Colon (tissue), 2 donors: ENCODE measurements around the gene HOXB3.
"Not testable (repeated sequence)": the region's sequence is repeated elsewhere in the genome, so short reads cannot be mapped to it uniquely, and the experiment has no call there.

ENCODE experiments used
- FAIRE-seq: peaks from 2 replicates; lab custom pipeline; 2012; peaks lifted over from hg19 to GRCh38; lab: Jason Lieb, UNC
- donor health status: control.
- donor health status: control.

The HOXB3 gene

DNA sequence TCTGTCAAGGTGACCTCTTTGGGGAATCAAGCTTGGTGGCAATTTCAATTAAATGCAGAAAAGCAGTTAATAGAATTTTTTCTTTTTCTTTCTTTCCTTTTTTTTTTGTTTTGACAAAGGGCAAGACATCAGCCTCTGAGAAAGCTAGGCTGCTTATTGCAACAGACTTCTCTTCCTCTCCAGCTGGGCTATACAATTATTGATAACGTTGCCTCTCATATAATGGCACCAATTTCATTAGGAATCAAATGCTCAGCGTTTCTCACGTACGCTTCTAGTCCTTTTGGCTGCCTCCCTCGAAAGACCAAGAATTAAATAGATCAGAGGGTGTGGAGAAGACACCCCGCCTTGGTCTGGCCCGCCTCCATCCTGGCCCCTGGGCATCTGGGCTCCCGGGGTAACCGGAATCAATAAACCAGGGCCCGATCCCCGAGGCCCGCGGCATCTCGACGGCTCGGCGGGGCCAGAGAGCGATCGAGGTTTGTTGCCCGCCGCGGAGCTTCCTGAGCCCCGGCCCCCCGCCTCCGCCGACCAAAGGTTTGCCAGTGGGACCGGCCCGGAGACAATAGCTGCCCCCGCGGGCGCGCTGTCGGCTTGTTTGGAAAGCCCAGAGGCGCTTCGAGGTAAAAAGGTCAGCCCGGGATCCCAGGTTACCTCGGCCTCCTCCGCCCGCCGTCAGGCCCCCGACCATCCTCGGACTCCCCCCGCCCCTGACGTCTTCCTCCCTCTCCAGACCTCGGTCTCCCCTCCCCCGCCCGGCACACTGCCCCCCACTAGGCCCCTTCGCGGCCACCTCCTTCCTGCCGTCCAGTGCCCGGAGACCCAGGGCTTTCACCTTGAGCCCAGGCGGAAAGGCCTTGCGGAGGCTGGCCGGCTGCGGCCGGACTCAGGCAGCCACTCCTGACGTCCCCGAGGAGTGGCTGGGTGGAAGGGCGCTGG is 63.2 kb downstream of the HOXB3 start:
- FAIRE-seq, result no peak

DNA sequence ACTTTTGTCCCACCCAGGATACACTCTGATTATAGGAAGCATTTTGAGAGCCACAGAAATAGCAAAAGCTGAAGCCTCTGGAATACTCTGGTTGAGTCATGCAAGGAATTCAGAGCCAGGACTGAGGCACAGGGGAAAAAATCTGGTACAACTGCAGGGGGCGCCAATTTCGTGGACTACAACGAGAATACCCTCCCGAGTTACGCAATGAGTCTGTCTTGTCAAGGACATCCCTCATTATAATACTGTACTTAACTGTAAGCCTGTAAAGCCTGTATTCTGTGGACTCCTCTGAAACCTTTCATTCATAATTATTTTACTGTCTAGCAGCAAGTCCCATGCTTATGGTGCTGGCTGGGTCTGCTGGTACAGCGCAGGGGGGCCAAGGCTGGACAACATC is 67.0 kb downstream of the HOXB3 start:
- no peak for FAIRE-seq

- no peak for FAIRE-seq
These were observed 67.9 kb downstream of the HOXB3 start for GRCh38 chr17:48522031-48522653.

- no peak for FAIRE-seq
These were observed 69.4 kb downstream of the HOXB3 start for GRCh38 chr17:48520631-48521079.

DNA sequence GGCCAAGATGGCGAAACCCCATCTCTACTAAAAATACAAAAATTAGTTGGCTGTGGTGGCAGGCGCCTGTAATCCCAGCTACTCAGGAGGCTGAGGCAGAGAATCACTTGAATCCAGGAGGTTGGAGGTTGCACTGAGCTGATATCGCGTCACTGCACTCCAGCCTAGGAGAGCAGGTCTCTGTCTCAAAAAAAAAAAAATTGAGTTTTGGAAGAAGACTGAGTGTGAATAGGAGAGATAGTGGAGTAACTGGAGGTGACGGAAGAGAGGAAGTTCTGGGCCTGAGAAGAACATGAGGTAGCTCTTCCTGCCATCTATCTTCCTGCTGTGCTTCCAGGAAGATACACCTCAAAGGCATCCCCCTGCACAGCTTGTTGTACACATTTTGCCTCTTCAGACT is 70.6 kb downstream of the HOXB3 start:
- no peak for FAIRE-seq

DNA sequence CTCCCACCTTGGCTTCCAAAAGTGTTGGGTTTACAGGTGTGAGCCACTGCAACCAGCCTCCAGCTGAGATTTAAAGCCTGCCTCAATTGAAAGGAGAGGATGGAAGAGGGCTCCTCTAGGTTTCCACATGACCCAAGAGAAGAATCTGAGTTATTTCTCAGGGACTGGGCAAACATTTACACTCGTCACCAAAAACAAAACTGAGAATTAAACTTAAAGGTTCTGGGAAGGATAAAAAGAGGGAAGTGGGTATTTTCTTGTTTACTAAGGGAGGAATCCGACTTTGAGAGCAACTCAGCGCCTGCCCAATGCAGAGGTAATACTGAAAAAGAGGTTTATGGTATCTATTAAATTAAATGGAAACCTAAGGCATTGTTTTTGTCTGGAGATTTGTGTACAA is 72.6 kb downstream of the HOXB3 start:
- no peak for FAIRE-seq

DNA sequence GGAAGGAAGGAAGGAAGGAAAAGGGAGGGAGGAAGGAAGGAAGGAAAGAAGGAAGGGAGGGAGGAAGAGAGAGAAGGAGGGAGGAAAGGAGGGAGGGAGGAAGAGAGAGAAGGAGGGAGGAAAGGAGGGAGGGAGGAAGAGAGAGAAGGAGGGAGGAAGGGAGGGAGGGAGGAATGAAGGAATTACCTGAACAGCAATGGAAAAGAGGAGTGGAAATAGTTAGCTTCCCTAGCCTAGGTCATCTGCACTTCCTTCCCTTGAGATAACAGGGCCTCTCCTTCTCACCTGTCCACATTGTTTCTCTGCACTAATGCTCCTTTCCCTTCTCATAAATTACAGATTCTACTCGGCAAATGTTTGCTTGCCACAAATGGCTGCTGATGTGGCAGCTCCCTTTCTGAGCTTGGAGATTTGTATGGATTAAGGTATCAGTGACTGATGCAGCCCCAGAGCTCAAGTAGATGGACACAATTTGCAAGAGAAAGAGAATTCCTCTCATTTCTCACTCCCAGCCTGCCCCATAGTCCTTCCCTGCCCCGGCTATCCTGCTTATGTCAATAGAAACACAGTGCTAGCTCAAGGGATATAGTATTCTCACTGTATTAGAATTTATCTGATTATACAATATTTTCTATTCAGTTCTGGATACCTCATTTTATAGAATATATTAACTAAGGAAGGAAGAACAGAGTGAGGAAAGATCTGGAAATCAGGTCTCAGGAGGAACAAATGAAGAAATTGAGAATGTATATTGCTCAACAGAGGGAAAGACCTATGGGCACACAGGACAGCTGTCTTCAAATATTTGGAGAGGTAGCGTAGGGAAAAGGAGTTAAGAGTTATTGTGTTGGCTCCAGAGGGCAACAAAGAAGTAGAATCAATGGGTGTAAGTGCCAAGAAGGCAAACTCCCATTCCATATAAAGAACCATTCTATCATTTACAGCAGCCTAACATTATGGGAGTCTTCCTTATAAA is 73.8 kb downstream of the HOXB3 start:
- no peak for FAIRE-seq

GRCh38 chr17:48514477-48514876 is 75.6 kb downstream of the HOXB3 start:
- no peak for FAIRE-seq

- FAIRE-seq, result no peak
These were observed 76.2 kb downstream of the HOXB3 start for GRCh38 chr17:48513666-48514455.

GRCh38 chr17:48513097-48513496 is 76.9 kb downstream of the HOXB3 start:
- FAIRE-seq, result no peak

DNA sequence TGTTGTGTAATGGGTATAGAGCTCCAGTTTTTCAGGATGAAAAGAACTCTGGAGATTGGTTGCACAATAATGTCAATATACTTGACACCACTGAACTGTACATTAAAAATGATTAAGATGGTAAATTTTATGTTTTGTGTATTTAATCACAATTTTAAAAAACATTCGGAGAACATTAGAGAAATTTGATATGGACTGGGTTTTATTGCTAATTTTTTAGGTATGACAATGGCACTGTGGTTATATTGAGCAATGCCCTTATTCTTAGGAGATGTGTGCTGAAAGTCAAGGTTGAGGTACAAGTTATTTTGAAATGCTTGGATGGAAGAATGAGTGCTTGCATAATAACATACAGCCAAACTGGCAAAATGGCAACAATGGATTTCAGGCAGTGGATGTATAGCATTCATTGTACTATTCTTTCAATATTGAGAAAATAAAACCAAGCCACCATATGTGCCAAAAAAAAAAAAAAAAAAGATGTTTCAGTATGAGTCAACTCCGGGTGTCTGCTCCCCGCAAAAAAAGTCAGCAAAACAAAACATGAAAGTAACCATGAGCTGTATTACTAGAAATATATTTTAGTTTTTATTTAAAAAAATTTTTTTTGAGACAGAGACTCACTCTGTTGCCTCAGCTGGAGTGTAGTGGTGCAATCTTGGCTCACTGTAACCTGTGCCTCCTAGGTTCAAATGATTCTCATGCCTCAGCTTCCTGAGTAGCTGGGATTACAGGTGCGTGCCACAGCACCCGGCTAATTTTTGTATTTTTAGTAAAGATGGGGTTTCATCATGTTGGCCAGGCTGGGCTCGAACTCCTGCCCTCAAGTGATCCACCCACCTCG is 79.1 kb downstream of the HOXB3 start:
- FAIRE-seq, result no peak

DNA sequence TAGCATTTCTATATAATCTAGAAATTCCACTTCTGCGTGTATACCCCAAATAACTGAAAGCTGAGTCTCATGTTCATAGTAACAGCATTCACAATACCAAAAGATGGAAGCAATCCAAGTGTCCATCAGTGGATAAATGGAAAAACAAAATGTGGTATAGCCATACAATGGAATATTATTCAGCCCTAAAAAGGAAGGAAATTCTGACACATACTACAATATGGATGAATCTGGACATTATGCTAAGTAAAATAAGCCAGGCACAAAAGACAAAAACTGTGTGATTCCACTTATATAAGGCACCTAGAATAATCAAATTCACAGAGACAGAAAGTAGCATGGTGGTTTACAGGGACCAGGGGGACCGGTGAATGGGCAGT is 79.7 kb downstream of the HOXB3 start:
- no peak for FAIRE-seq

DNA sequence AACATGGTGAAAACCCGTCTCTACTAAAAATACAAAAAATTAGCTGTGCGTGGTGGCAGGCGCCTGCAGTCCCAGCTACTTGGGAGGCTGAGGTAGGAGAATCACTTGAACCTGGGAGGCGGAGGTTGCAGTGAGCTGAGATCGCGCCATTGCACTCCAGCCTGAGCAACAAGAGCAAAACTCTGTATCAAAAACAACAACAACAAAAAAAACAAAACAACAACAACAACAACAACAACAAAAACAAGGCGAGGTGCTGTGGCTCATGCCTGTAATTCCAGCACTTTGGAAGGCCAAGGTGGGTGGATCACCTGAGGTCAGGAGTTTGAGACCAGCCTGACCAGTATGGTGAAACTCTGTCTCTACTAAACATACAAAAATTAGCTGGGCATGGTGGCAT is 80.3 kb downstream of the HOXB3 start:
- FAIRE-seq, result not testable (repeated sequence)

DNA sequence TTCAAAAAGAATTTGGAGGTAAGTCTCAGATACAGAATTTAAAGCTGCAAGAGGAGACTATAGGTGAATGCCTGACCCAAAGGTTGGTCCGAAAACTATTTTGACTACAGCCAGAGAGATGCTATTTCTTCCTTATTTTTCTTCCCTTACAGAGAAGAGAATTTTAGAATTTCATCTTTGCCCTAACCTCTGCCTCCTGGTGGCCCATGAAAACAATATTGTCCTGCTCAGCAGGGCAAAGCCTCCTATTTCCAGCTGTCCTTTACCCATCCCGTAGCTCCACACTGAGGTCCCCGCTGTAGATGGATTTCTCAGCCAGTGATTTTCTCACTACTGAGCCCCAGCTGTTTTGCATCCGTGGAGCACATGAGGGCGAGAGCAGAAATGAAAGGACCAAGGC is 83.8 kb downstream of the HOXB3 start:
- no peak for FAIRE-seq

GRCh38 chr17:48505788-48506187 is 84.3 kb downstream of the HOXB3 start:
- FAIRE-seq, result no peak

- FAIRE-seq, result no peak
These were observed 85.1 kb downstream of the HOXB3 start for GRCh38 chr17:48504953-48505352.

GRCh38 chr17:48503747-48504146 is 86.3 kb downstream of the HOXB3 start:
- no peak for FAIRE-seq

GRCh38 chr17:48502901-48503300 is 87.1 kb downstream of the HOXB3 start:
- no peak for FAIRE-seq

- no peak for FAIRE-seq
These were observed 87.7 kb downstream of the HOXB3 start for GRCh38 chr17:48502312-48502711.
